SK-N-SH (cell line): Measurements from ENCODE around the gene LCOR. TPM values are rescaled to one million over a fixed set of nuclear protein-coding genes. Genes with fewer than 3 reads are reported as not detected.

Source experiments
- CTCF ChIA-PET: fragments of 300-600, 350-600 bp; formaldehyde crosslinking; extraction: SDS; loops from one replicate; lab custom pipeline; 2021; lab: Yijun Ruan, JAX
- POLR2A ChIA-PET: fragments of 350-600 bp; sonication (Branson Sonifier 250); formaldehyde crosslinking; extraction: SDS; loops from one replicate; lab custom pipeline; 2020; ENCODE audit warnings: antibody characterized with exemption, inconsistent platforms; lab: Yijun Ruan, JAX
- DNase-seq: peaks from one replicate; pipeline ENCODE4 v3.0.0; 2012
- H2AFZ ChIP-seq: fragments of 200-600 bp; sonication (generic); 2 replicates; pipeline ENCODE4 v1.8.1; 2016; ENCODE audit warnings: antibody characterized with exemption, mild to moderate bottlenecking, low read depth
- H3F3A ChIP-seq: fragments of 200-600 bp; sonication (generic); replicated peaks from 2 replicates; pipeline ENCODE3; 2016; ENCODE audit warnings: antibody characterized with exemption, mild to moderate bottlenecking; ENCODE audit not compliant: insufficient read depth
- H3K27ac ChIP-seq, 2 experiments: fragments of 200-500 bp in 1 of 2; fragments of 200-600 bp in 1 of 2; sonication (Bioruptor generic) in 1 of 2; sonication (generic), shearing (Covaris generic) in 1 of 2; 2 replicates each; pipeline versions ENCODE4 v1.5.1 to v1.6.1; 2014 to 2016; ENCODE audit warnings: low read depth in 2 of 2, inconsistent platforms in 1 of 2, low read length in 1 of 2, mild to moderate bottlenecking in 1 of 2, mixed read lengths in 1 of 2
- H3K27me3 ChIP-seq: fragments of 200-600 bp; sonication (generic), shearing (Covaris generic); 2 replicates; pipeline ENCODE4 v1.6.1; 2016; ENCODE audit warnings: mixed run types; ENCODE audit not compliant: insufficient read depth
- H3K36me3 ChIP-seq, 2 experiments: fragments of 200-500 bp in 1 of 2; fragments of 200-600 bp in 1 of 2; sonication (Bioruptor generic) in 1 of 2; sonication (generic) in 1 of 2; replicated peaks in 1 of 2; 2 replicates each; pipeline versions ENCODE3 to v1.5.1; 2014 to 2016; ENCODE audit warnings: low read length in 1 of 2, mild to moderate bottlenecking in 1 of 2; ENCODE audit not compliant: insufficient read depth in 2 of 2, control insufficient read depth in 1 of 2
- H3K4me1 ChIP-seq, 2 experiments: fragments of 200-500 bp in 1 of 2; fragments of 200-600 bp in 1 of 2; sonication (Bioruptor generic) in 1 of 2; sonication (generic), shearing (Covaris generic) in 1 of 2; 2 replicates each; pipeline versions ENCODE4 v1.5.1 to v1.6.1; 2014 to 2016; ENCODE audit warnings: low read depth in 1 of 2, low read length in 1 of 2, mixed run types in 1 of 2; ENCODE audit not compliant: insufficient read depth in 2 of 2, control insufficient read depth in 1 of 2
- H3K4me2 ChIP-seq: fragments of 200-600 bp; sonication (generic), shearing (Covaris generic); 2 replicates; pipeline ENCODE4 v1.6.1; 2017; ENCODE audit warnings: mixed run types
- H3K4me3 ChIP-seq, 2 experiments: fragments of 200-500 bp in 1 of 2; fragments of 200-600 bp in 1 of 2; sonication (Bioruptor generic) in 1 of 2; sonication (generic), shearing (Covaris generic) in 1 of 2; 2 replicates each; pipeline versions ENCODE4 v1.5.1 to v1.8.1; 2014 to 2016; ENCODE audit warnings: low read depth in 2 of 2, inconsistent platforms in 1 of 2, low read length in 1 of 2, mild to moderate bottlenecking in 1 of 2, mixed read lengths in 1 of 2, moderate library complexity in 1 of 2
- H3K79me2 ChIP-seq: fragments of 200-600 bp; sonication (generic); 2 replicates; pipeline ENCODE4 v1.8.1; 2017; ENCODE audit warnings: mild to moderate bottlenecking; ENCODE audit not compliant: insufficient read depth
- H3K9ac ChIP-seq: fragments of 200-600 bp; sonication (generic); 2 replicates; pipeline ENCODE4 v1.6.1; 2017; ENCODE audit warnings: mixed run types
- H3K9me2 ChIP-seq: fragments of 200-600 bp; sonication (generic); 2 replicates; pipeline ENCODE4 v1.6.1; 2017; ENCODE audit warnings: mixed run types
- H3K9me3 ChIP-seq: fragments of 200-600 bp; sonication (generic); 2 replicates; pipeline ENCODE4 v1.6.1; 2017; ENCODE audit warnings: mixed run types, mild to moderate bottlenecking, moderate library complexity
- H4K20me1 ChIP-seq: fragments of 200-600 bp; sonication (generic); 2 replicates; pipeline ENCODE4 v1.6.1; 2017; ENCODE audit warnings: mild to moderate bottlenecking, mixed run types; ENCODE audit not compliant: insufficient read depth
- CHD2 ChIP-seq: fragments of 150-350 bp; IDR thresholded peaks from 2 replicates; pipeline ENCODE4 v1.6.1; 2018; ENCODE audit warnings: low read length; ENCODE audit not compliant: partially characterized antibody
- CTCF ChIP-seq: fragments of 200-600 bp; sonication (generic); IDR thresholded peaks from 2 replicates; pipeline ENCODE4 v1.6.1; 2017; ENCODE audit warnings: antibody characterized with exemption, mild to moderate bottlenecking, moderate library complexity
- EP300 ChIP-seq, 2 experiments: IDR thresholded peaks; 2 replicates each; pipeline versions ENCODE4 v1.4.0 to v1.6.1; 2012; ENCODE audit warnings: borderline replicate concordance in 1 of 2, low read depth in 1 of 2, low read length in 1 of 2
- FOXJ3 ChIP-seq: sonication (generic); formaldehyde crosslinking; IDR thresholded peaks from 2 replicates; pipeline ENCODE4 v1.5.1; 2020; ENCODE audit warnings: mild to moderate bottlenecking, missing genetic modification reagents
- GATA2 ChIP-seq: sonication (generic); formaldehyde crosslinking; IDR thresholded peaks from 2 replicates; pipeline ENCODE4 v1.5.0; 2020; ENCODE audit warnings: mild to moderate bottlenecking, missing genetic modification reagents
- JUND ChIP-seq: IDR thresholded peaks from 2 replicates; pipeline ENCODE4 v1.4.0; 2012
- MXI1 ChIP-seq: IDR thresholded peaks from 2 replicates; pipeline ENCODE4 v1.6.1; 2012; ENCODE audit warnings: mild to moderate bottlenecking, low read depth, low read length, improper control_type of control experiment
- NFIC ChIP-seq: IDR thresholded peaks from 2 replicates; pipeline ENCODE4 v1.4.0; 2012; ENCODE audit warnings: borderline replicate concordance
- NRF1 ChIP-seq: IDR thresholded peaks from 2 replicates; pipeline ENCODE4 v1.6.1; 2012; ENCODE audit warnings: low read depth, mild to moderate bottlenecking, low read length
- POLR2AphosphoS5 ChIP-seq: IDR thresholded peaks from 2 replicates; pipeline ENCODE4 v1.6.1; 2012; ENCODE audit warnings: low read depth, low read length
- RAD21 ChIP-seq: IDR thresholded peaks from 2 replicates; pipeline ENCODE4 v1.6.1; 2012; ENCODE audit warnings: mild to moderate bottlenecking, low read length
- RCOR1 ChIP-seq: fragments of 150-350 bp; IDR thresholded peaks from 2 replicates; pipeline ENCODE4 v1.6.1; 2017; ENCODE audit warnings: antibody characterized with exemption, low read length
- SIN3A ChIP-seq: IDR thresholded peaks from 2 replicates; pipeline ENCODE4 v1.6.1; 2012; ENCODE audit warnings: low read depth, mild to moderate bottlenecking, low read length, moderate library complexity, borderline replicate concordance
- SMC3 ChIP-seq: IDR thresholded peaks from 2 replicates; pipeline ENCODE4 v1.6.1; 2012; ENCODE audit warnings: low read depth, low read length, improper control_type of control experiment
- TAF1 ChIP-seq: IDR thresholded peaks from 2 replicates; pipeline ENCODE4 v1.6.1; 2012; ENCODE audit warnings: low read depth, mild to moderate bottlenecking, low read length, moderate library complexity, borderline replicate concordance
- TEAD4 ChIP-seq: IDR thresholded peaks from 2 replicates; pipeline ENCODE4 v1.4.0; 2012; ENCODE audit warnings: mild to moderate bottlenecking, borderline replicate concordance; ENCODE audit not compliant: insufficient read depth
- YY1 ChIP-seq: IDR thresholded peaks from 2 replicates; pipeline ENCODE4 v1.4.0; 2012; ENCODE audit warnings: low read depth, mild to moderate bottlenecking
- WGBS: methylation state at CpG from one replicate; pipeline ENCODE4 v1.1.6; 2017; ENCODE audit warnings: low lambda C conversion rate; 5-methylcytosine and 5-hydroxymethylcytosine counted together
- polyA plus RNA-seq, 3 experiments: library from polyadenylated mRNA; depleted of rRNA; stranded (reverse); fragments of >200 nt; gene quantifications; 2 replicates each; pipeline ENCODE4 v1.2.3, GENCODE V29; 2012
- TF ChIP-seq, protein P1 (sequence below): IDR thresholded peaks from 2 replicates; pipeline ENCODE4 v1.4.0; 2012; ENCODE audit warnings: low read depth, borderline replicate concordance

Gene LCOR
- polyA plus RNA-seq, 1 of the 3 experiments (the other 2 are of a cell fraction): 1.9 TPM

DNA sequence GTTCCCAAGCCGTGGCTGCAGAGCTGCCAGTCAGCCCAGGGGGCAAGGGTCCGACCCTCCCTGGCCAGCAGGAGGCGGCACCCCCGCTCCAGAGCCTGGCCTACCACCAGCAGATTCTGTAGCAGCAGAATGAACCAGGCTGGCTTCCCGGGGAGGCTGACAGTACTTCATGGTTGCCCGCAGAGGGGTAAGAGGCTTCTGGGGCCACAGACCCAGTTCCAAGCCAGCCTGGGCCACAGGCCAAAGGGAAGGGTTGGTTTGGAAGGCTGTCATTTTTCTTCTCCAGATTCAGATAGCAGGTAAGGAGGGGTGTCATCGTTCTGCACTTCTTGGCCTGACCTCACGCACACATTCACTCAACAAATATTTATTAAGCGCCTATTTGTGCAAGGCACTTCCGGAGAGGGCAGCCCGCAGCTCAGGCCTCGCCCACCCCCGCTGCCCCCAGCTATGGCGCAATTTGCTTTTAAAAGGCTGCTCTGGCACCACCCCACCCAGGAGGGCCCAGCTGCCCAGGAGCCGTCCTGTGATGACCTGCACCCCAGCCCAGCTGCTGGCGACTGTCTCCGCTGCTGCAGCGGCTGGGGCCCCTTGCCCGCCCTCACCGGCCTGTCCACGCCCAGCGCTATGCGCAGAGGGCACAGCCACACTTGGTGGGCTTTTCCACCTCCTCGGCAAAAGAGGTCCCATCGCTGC, 168.5 kb downstream of the LCOR start:
- peaks cover 0 to 5% of the 10 kb centered on the region in 2 experiments; a peak in 2 of 4 replicates for H3K4me1 ChIP-seq
- H4K20me1 ChIP-seq: no peaks in the 10 kb centered on the region
- no peak overlapping the region for H3K9ac ChIP-seq
- TF ChIP-seq POLR2AphosphoS5: no peak
- TF ChIP-seq SMC3: no peak
- no peak for TF ChIP-seq NFIC
- TF ChIP-seq CTCF: peak; percentile 13; the same call in 1 of the 2 replicates
- ChIA-PET CTCF (interaction anchor here (0.6 to 1.0 kb wide), 2 partner anchors 24 to 136 kb away, joined by 3 read pairs; no protein-coding TSS in a partner anchor), POLR2A (no interaction called here)
- no peaks in the 10 kb centered on the region for H3K36me3 ChIP-seq
- H3K27ac ChIP-seq: no peak overlapping the region
- no peaks in the 10 kb centered on the region for H3K9me2 ChIP-seq
- 74% methylated on average over 13 of the region's 25 CpGs for WGBS
- no peaks in the 10 kb centered on the region for H3K27me3 ChIP-seq
- H3K4me2 ChIP-seq: no peak overlapping the region
- H3K79me2 ChIP-seq: no peaks in the 10 kb centered on the region
- no peaks in the 10 kb centered on the region for H3F3A ChIP-seq
- no peak for DNase-seq
- H3K9me3 ChIP-seq: no peaks in the 10 kb centered on the region
- H3K4me3 ChIP-seq: no peak overlapping the region
- no peak overlapping the region for H2AFZ ChIP-seq

- 92% methylated on average over 6 of the region's 17 CpGs for WGBS
- Histone ChIP-seq H3K4me2 (no peak overlapping the region), H3K4me1 (peaks cover 0 to 5% of the 10 kb centered on the region in 2 experiments; a peak in 1 of 4 replicates), H3K9ac (no peak overlapping the region), H3K27me3 (no peaks in the 10 kb centered on the region), H3F3A (no peaks in the 10 kb centered on the region), H3K79me2 (no peaks in the 10 kb centered on the region), H3K27ac (no peak overlapping the region), H2AFZ (no peak overlapping the region), H4K20me1 (no peaks in the 10 kb centered on the region), H3K4me3 (no peak overlapping the region), H3K36me3 (no peaks in the 10 kb centered on the region), H3K9me3 (no peaks in the 10 kb centered on the region), H3K9me2 (no peaks in the 10 kb centered on the region)
- TF ChIP-seq YY1: no peak
- TF ChIP-seq RCOR1: no peak
- TF ChIP-seq NFIC: no peak
- no peak for TF ChIP-seq CHD2
- TF ChIP-seq RAD21: no peak
- TF ChIP-seq, protein P1, sequence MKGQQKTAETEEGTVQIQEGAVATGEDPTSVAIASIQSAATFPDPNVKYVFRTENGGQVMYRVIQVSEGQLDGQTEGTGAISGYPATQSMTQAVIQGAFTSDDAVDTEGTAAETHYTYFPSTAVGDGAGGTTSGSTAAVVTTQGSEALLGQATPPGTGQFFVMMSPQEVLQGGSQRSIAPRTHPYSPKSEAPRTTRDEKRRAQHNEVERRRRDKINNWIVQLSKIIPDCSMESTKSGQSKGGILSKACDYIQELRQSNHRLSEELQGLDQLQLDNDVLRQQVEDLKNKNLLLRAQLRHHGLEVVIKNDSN: no peak
- no peak for TF ChIP-seq TAF1
- no peak for TF ChIP-seq JUND
- TF ChIP-seq GATA2 (CRISPR knock-in tag): no peak
- TF ChIP-seq FOXJ3 (CRISPR knock-in tag): no peak
- TF ChIP-seq MXI1: no peak
- no peak for TF ChIP-seq SIN3A
- no peak for TF ChIP-seq EP300 (IDR thresholded peaks at IDR 0.05; ENCODE audit: borderline replicate concordance in 1 of 2, low read depth in 1 of 2, low read length in 1 of 2)
- TF ChIP-seq NRF1: no peak
- TF ChIP-seq TEAD4: no peak
- POLR2A ChIA-PET: no interaction called here
- DNase-seq: no peak
- CTCF ChIA-PET: no interaction called here
Observed at GRCh38 chr10:97001183-97001991, 169.3 kb downstream of the LCOR start.
